GM21717 (cell line): ENCODE data around the gene MTARC2.

Experiments
- ATAC-seq: cut with Tn5 transposase; IDR thresholded peaks from one replicate; pipeline ENCODE4 v1.9.1; 2021; ENCODE audit warnings: mild to moderate bottlenecking, moderate library complexity; ENCODE audit not compliant: unreplicated experiment

MTARC2 gene

GRCh38 chr1:220824031-220824989 is 76.2 kb downstream of the MTARC2 start:
- no peak for ATAC-seq

- no peak for ATAC-seq
Observed at GRCh38 chr1:220825819-220826551, 77.9 kb downstream of the MTARC2 start.

- ATAC-seq, result no peak
Observed at GRCh38 chr1:220826729-220827128, 78.6 kb downstream of the MTARC2 start.

GRCh38 chr1:220827445-220828178 is 79.5 kb downstream of the MTARC2 start:
- no peak for ATAC-seq

- ATAC-seq, result no peak
Observed at GRCh38 chr1:220828179-220828490, 80.0 kb downstream of the MTARC2 start.

GRCh38 chr1:220828950-220829586 is 80.9 kb downstream of the MTARC2 start:
- no peak for ATAC-seq

- ATAC-seq, result no peak
Observed at GRCh38 chr1:220833436-220833835, 85.3 kb downstream of the MTARC2 start.
